K562 (cell line): ENCODE data around the gene SGPP2.

ENCODE experiments used
- ATF1 ChIP-seq, 2 experiments: fragments of 450-650 bp in 1 of 2; IDR thresholded peaks; 2 replicates each; pipeline ENCODE4 v1.6.1; 2016; ENCODE audit warnings: missing compliant biosample characterization in 1 of 2, missing genetic modification characterization in 1 of 2
- DNMT1 ChIP-seq: fragments of 450-650 bp; IDR thresholded peaks from 2 replicates; pipeline ENCODE4 v1.6.1; 2016; ENCODE audit warnings: antibody characterized with exemption, mild to moderate bottlenecking
- MAX ChIP-seq: sonication (generic); formaldehyde crosslinking; IDR thresholded peaks from 2 replicates; pipeline ENCODE4 v1.9.0; 2022; ENCODE audit warnings: mild to moderate bottlenecking, missing genetic modification reagents
- PHB2 ChIP-seq: fragments of 450-650 bp; IDR thresholded peaks from 2 replicates; pipeline ENCODE4 v1.6.1; 2017; ENCODE audit warnings: low read depth
- PHF20 ChIP-seq: fragments of 450-650 bp; IDR thresholded peaks from 2 replicates; pipeline ENCODE4 v1.6.1; 2018; ENCODE audit not compliant: partially characterized antibody
- PRMT5 ChIP-seq: sonication (generic); formaldehyde crosslinking; IDR thresholded peaks from 2 replicates; pipeline ENCODE4 v1.5.0; 2020; ENCODE audit warnings: missing genetic modification reagents
- RBM17 ChIP-seq: fragments of 200-400 bp; formaldehyde crosslinking; IDR thresholded peaks from 2 replicates; pipeline ENCODE4 v1.6.1; 2017; ENCODE audit warnings: low read depth, mild to moderate bottlenecking, low read length, borderline replicate concordance
- TCF7 ChIP-seq: sonication (generic); IDR thresholded peaks from 2 replicates; pipeline ENCODE4 v1.6.1; 2016; ENCODE audit warnings: antibody characterized with exemption, borderline replicate concordance
- USF2 ChIP-seq: sonication (generic); formaldehyde crosslinking; IDR thresholded peaks from 2 replicates; pipeline ENCODE4 v1.5.0; 2020; ENCODE audit warnings: missing genetic modification reagents
- ZSCAN32 ChIP-seq: fragments of 450-650 bp; formaldehyde crosslinking; IDR thresholded peaks from 2 replicates; pipeline ENCODE4 v1.4.0; 2020; ENCODE audit warnings: mild to moderate bottlenecking, moderate library complexity

GRCh38 chr2:222544661-222545060 is 120.3 kb downstream of the SGPP2 start:
- TF ChIP-seq ZSCAN32 (CRISPR knock-in tag) (no peak), USF2 (CRISPR knock-in tag) (no peak), PHF20 (no peak), PHB2 (no peak), MAX (CRISPR knock-in tag) (no peak), RBM17 (no peak), ATF1 (CRISPR knock-in tag; IDR thresholded peaks at IDR 0.05) (no peak), ATF1 (tag; IDR thresholded peaks at IDR 0.05) (no peak), PRMT5 (CRISPR knock-in tag) (no peak), TCF7 (no peak), DNMT1 (no peak)
